HG03175 (cell line): ENCODE data around the gene GADD45A.
A peak's percentile ranks its signal among the peaks of the same experiment; 100 is the strongest.
"Not testable (repeated sequence)": the region's sequence is repeated elsewhere in the genome, so short reads cannot be mapped to it uniquely, and the experiment has no call there.

Experiments
- ATAC-seq: cut with Tn5 transposase; IDR thresholded peaks from one replicate; pipeline ENCODE4 v1.9.1; 2021; ENCODE audit warnings: mild to moderate bottlenecking, moderate library complexity; ENCODE audit not compliant: unreplicated experiment

GADD45A gene

GRCh38 chr1:67717876-67718275 is 32.9 kb downstream of the GADD45A start:
- ATAC-seq: no peak

- ATAC-seq: no peak
These were observed 34.6 kb downstream of the GADD45A start for GRCh38 chr1:67719329-67720196.

GRCh38 chr1:67721112-67721511 is 36.1 kb downstream of the GADD45A start:
- no peak for ATAC-seq

GRCh38 chr1:67721650-67722291 is 36.8 kb downstream of the GADD45A start:
- no peak for ATAC-seq

- ATAC-seq: no peak
These were observed 37.4 kb downstream of the GADD45A start for GRCh38 chr1:67722292-67722944.

GRCh38 chr1:67723126-67723525 is 38.1 kb downstream of the GADD45A start:
- ATAC-seq: no peak

GRCh38 chr1:67723620-67724019 is 38.6 kb downstream of the GADD45A start:
- ATAC-seq: peak; percentile 78

GRCh38 chr1:67724928-67725560 is 40.0 kb downstream of the GADD45A start:
- no peak for ATAC-seq

GRCh38 chr1:67726224-67726623 is 41.2 kb downstream of the GADD45A start:
- no peak for ATAC-seq

GRCh38 chr1:67729872-67730271 is 44.9 kb downstream of the GADD45A start:
- ATAC-seq: no peak

- ATAC-seq: not testable (repeated sequence)
These were observed 45.3 kb downstream of the GADD45A start for GRCh38 chr1:67730312-67730711.

- no peak for ATAC-seq
These were observed 46.3 kb downstream of the GADD45A start for GRCh38 chr1:67731322-67731721.

- no peak for ATAC-seq
These were observed 47.8 kb downstream of the GADD45A start for GRCh38 chr1:67732750-67733151.

- ATAC-seq: no peak
These were observed 48.8 kb downstream of the GADD45A start for GRCh38 chr1:67733681-67734322.

- ATAC-seq: no peak
These were observed 49.3 kb downstream of the GADD45A start for GRCh38 chr1:67734323-67734690.

- ATAC-seq: no peak
These were observed 50.2 kb downstream of the GADD45A start for GRCh38 chr1:67735206-67735605.

GRCh38 chr1:67735806-67736627 is 51.0 kb downstream of the GADD45A start:
- ATAC-seq: peak; percentile 97

- no peak for ATAC-seq
These were observed 51.7 kb downstream of the GADD45A start for GRCh38 chr1:67736750-67737149.

GRCh38 chr1:67737875-67738274 is 52.9 kb downstream of the GADD45A start:
- ATAC-seq: no peak
